GM12878 (cell line): ENCODE data around the gene RAC3. TPM values are rescaled to one million over a fixed set of nuclear protein-coding genes. Genes with fewer than 3 reads are reported as not detected.

Source experiments
- CBFB ChIP-seq: IDR thresholded peaks from 2 replicates; pipeline ENCODE4 v1.6.1; 2016; ENCODE audit warnings: antibody characterized with exemption, low read depth
- CREM ChIP-seq: IDR thresholded peaks from 2 replicates; pipeline ENCODE4 v1.6.1; 2014; ENCODE audit warnings: antibody characterized with exemption, low read depth
- EED ChIP-seq: sonication (generic); IDR thresholded peaks from 2 replicates; pipeline ENCODE4 v1.6.1; 2016; ENCODE audit warnings: antibody characterized with exemption, low read depth
- ETV6 ChIP-seq, 2 experiments: fragments of 450-650 bp in 1 of 2; IDR thresholded peaks in 1 of 2; conservative IDR thresholded peaks in 1 of 2; 2 replicates each; pipeline ENCODE4 v1.6.1; 2014; ENCODE audit warnings: antibody characterized with exemption in 1 of 2, borderline replicate concordance in 1 of 2, low read depth in 1 of 2, mild to moderate bottlenecking in 1 of 2, moderate library complexity in 1 of 2
- GATAD2B ChIP-seq: fragments of 450-650 bp; conservative IDR thresholded peaks from 2 replicates; pipeline ENCODE4 v1.6.1; 2017; ENCODE audit warnings: low read depth, mild to moderate bottlenecking, moderate library complexity
- HCFC1 ChIP-seq: fragments of 150-350 bp; IDR thresholded peaks from 2 replicates; pipeline ENCODE4 v1.6.1; 2014; ENCODE audit warnings: low read length
- KDM1A ChIP-seq: fragments of 200-600 bp; sonication (generic); IDR thresholded peaks from 2 replicates; pipeline ENCODE4 v1.6.1; 2016; ENCODE audit warnings: borderline replicate concordance
- LARP7 ChIP-seq: fragments of 450-650 bp; IDR thresholded peaks from 2 replicates; pipeline ENCODE4 v1.6.1; 2017; ENCODE audit warnings: mild to moderate bottlenecking
- NFYB ChIP-seq: IDR thresholded peaks from 2 replicates; pipeline ENCODE4 v1.6.1; 2011; ENCODE audit warnings: low read depth, mild to moderate bottlenecking, low read length, improper control_type of control experiment, moderate library complexity; ENCODE audit not compliant: insufficient read depth
- NKRF ChIP-seq: fragments of 450-650 bp; conservative IDR thresholded peaks from 2 replicates; pipeline ENCODE4 v1.6.1; 2017; ENCODE audit warnings: mild to moderate bottlenecking, moderate library complexity
- NR2F1 ChIP-seq: fragments of 450-650 bp; conservative IDR thresholded peaks from 2 replicates; pipeline ENCODE4 v1.6.1; 2017; ENCODE audit warnings: mild to moderate bottlenecking
- PAX5 ChIP-seq: IDR thresholded peaks from 2 replicates; pipeline ENCODE4 v1.6.1; 2011; ENCODE audit warnings: low read depth, low read length, borderline replicate concordance
- PML ChIP-seq: IDR thresholded peaks from 2 replicates; pipeline ENCODE4 v1.6.1; 2012; ENCODE audit warnings: low read length, inconsistent platforms
- POLR2A ChIP-seq: IDR thresholded peaks from 2 replicates; pipeline ENCODE4 v1.6.1; 2011; ENCODE audit warnings: low read depth, mild to moderate bottlenecking, low read length
- SIN3A ChIP-seq: IDR thresholded peaks from 2 replicates; pipeline ENCODE4 v1.6.1; 2012; ENCODE audit warnings: low read depth, low read length, improper control_type of control experiment
- USF2 ChIP-seq: IDR thresholded peaks from 2 replicates; pipeline ENCODE4 v1.6.1; 2011; ENCODE audit warnings: low read depth, low read length, improper control_type of control experiment, borderline replicate concordance
- ZBED1 ChIP-seq: IDR thresholded peaks from 2 replicates; pipeline ENCODE4 v1.6.1; 2016; ENCODE audit warnings: borderline replicate concordance
- ZNF207 ChIP-seq: fragments of 450-650 bp; IDR thresholded peaks from 2 replicates; pipeline ENCODE4 v1.6.1; 2014; ENCODE audit warnings: antibody characterized with exemption, mild to moderate bottlenecking, borderline replicate concordance
- ZNF384 ChIP-seq: IDR thresholded peaks from 2 replicates; pipeline ENCODE4 v1.6.1; 2012; ENCODE audit warnings: low read depth, mild to moderate bottlenecking, low read length, improper control_type of control experiment, borderline replicate concordance
- ZNF622 ChIP-seq: fragments of 450-650 bp; IDR thresholded peaks from 2 replicates; pipeline ENCODE4 v1.6.1; 2017; ENCODE audit warnings: mild to moderate bottlenecking, inconsistent platforms
- ZZZ3 ChIP-seq: IDR thresholded peaks from 2 replicates; pipeline ENCODE4 v1.6.1; 2011; ENCODE audit warnings: low read depth; ENCODE audit not compliant: control insufficient read depth, insufficient read length
- polyA plus RNA-seq, 11 experiments: library from polyadenylated mRNA; depleted of rRNA in 4 of 11; unstranded in 6 of 11; stranded (reverse) in 5 of 11; fragments of >200 nt; fragmentation: Nextera tagmentation in 4 of 11; fragmentation: Illumina TruSeq in 1 of 11; extraction: Ambion mirVana in 4 of 11; extraction: Trizol in 1 of 11; gene quantifications; 1 replicate in 1 of 11; 2 replicates in 10 of 11; pipeline versions ENCODE4 v1.2.1 to v1.2.3, GENCODE V29; 2011 to 2016; ENCODE audit warnings: inconsistent platforms in 2 of 11, missing spikeins in 2 of 11, low read depth in 1 of 11
- total RNA-seq, 4 experiments: library from RNA; depleted of rRNA in 3 of 4; stranded (reverse); fragments of >200 nt in 3 of 4; fragmentation: Illumina TruSeq in 1 of 4; extraction: Trizol in 1 of 4; gene quantifications; 2 replicates each; pipeline versions ENCODE4 v1.2.1 to v1.2.3, GENCODE V29; 2013 to 2021

Gene RAC3
- total and polyA plus RNA-seq, 10 of the 15 experiments (the other 5 are each of a cell fraction or from before 2014, with no cell fraction given), result 0.11 to 32.9 (median 6.7) TPM

- peak; percentile 67 for TF ChIP-seq GATAD2B
- no peak for TF ChIP-seq ZNF384
- TF ChIP-seq POLR2A, result peak; percentile 82
- TF ChIP-seq PML, result no peak
- no peak for TF ChIP-seq ETV6 (conservative IDR thresholded peaks at IDR 0.05 in 1 of 2, IDR thresholded peaks at IDR 0.05 in 1 of 2; ENCODE audit: borderline replicate concordance in 1 of 2, low read depth in 1 of 2)
- TF ChIP-seq ZZZ3, result no peak
- peak; percentile 95 for TF ChIP-seq NKRF
- TF ChIP-seq LARP7, result peak; percentile 81
- TF ChIP-seq SIN3A, result peak; percentile 78
- peak; percentile 60; the same call in 1 of the 2 replicates for TF ChIP-seq NR2F1
- TF ChIP-seq HCFC1, result no peak
- no peak for TF ChIP-seq USF2
- TF ChIP-seq ZNF207, result 0 out of 2 replicates have a peak, but pooled peaks have one; percentile 41
- TF ChIP-seq KDM1A, result no peak
- no peak for TF ChIP-seq EED
- no peak for TF ChIP-seq PAX5
- TF ChIP-seq ZBED1, result no peak
- TF ChIP-seq ZNF622, result no peak
- TF ChIP-seq NFYB, result no peak
- TF ChIP-seq CBFB, result 0 out of 2 replicates have a peak, but pooled peaks have one; percentile 16
- no peak for TF ChIP-seq CREM
Measured at GRCh38 chr17:82022310-82022980, 9.0 kb upstream of the RAC3 start, which contains the start of gene CENPX (continued).
